ENCODE measurements around the gene RERE.
A peak's percentile ranks its signal among the peaks of the same experiment; 100 is the strongest.

RERE gene

GRCh38 chr1:8721679-8722324 lies 95.6 kb downstream of the RERE start:
- DNase-seq (ENCODE audit: low read depth in 2 of 3, low spot score in 2 of 3) = no peak

- no peak for DNase-seq (ENCODE audit: low read depth in 2 of 3, low spot score in 2 of 3)
These were observed 97.1 kb downstream of the RERE start for GRCh38 chr1:8720347-8720746.

GRCh38 chr1:8718850-8719361 lies 98.5 kb downstream of the RERE start:
- DNase-seq (ENCODE audit: low read depth in 2 of 3, low spot score in 2 of 3) = no peak

- no peak for DNase-seq (ENCODE audit: low read depth in 2 of 3, low spot score in 2 of 3)
These were observed 100.3 kb downstream of the RERE start for GRCh38 chr1:8717148-8717547.

- no peak for DNase-seq (ENCODE audit: low read depth in 2 of 3, low spot score in 2 of 3)
These were observed 101.2 kb downstream of the RERE start for GRCh38 chr1:8716238-8716637.

GRCh38 chr1:8714173-8714572 lies 103.3 kb downstream of the RERE start:
- no peak for DNase-seq (ENCODE audit: low read depth in 2 of 3, low spot score in 2 of 3)

GRCh38 chr1:8712413-8713231 lies 104.8 kb downstream of the RERE start:
- DNase-seq (ENCODE audit: low read depth in 2 of 3, low spot score in 2 of 3) = no peak

- DNase-seq (ENCODE audit: low read depth in 2 of 3, low spot score in 2 of 3) = no peak
These were observed 105.5 kb downstream of the RERE start for GRCh38 chr1:8711873-8712412.

GRCh38 chr1:8711151-8711550 lies 106.3 kb downstream of the RERE start:
- no peak for DNase-seq (ENCODE audit: low read depth in 2 of 3, low spot score in 2 of 3)

- no peak for DNase-seq (ENCODE audit: low read depth in 2 of 3, low spot score in 2 of 3)
These were observed 109.2 kb downstream of the RERE start for GRCh38 chr1:8708259-8708658.

- no peak for DNase-seq (ENCODE audit: low read depth in 2 of 3, low spot score in 2 of 3)
These were observed 110.4 kb downstream of the RERE start for GRCh38 chr1:8706995-8707396.

- DNase-seq (ENCODE audit: low read depth in 2 of 3, low spot score in 2 of 3) = no peak
These were observed 111.1 kb downstream of the RERE start for GRCh38 chr1:8706291-8706690.

- no peak for DNase-seq (ENCODE audit: low read depth in 2 of 3, low spot score in 2 of 3)
These were observed 112.5 kb downstream of the RERE start for GRCh38 chr1:8704866-8705506.

GRCh38 chr1:8702850-8703810 lies 114.3 kb downstream of the RERE start:
- DNase-seq (ENCODE audit: low read depth in 2 of 3, low spot score in 2 of 3) = peak; percentile 32 to 54 (median 38)

- no peak for DNase-seq (ENCODE audit: low read depth in 2 of 3, low spot score in 2 of 3)
These were observed 115.0 kb downstream of the RERE start for GRCh38 chr1:8702472-8702849.

GRCh38 chr1:8701794-8702471 lies 115.5 kb downstream of the RERE start:
- no peak for DNase-seq (ENCODE audit: low read depth in 2 of 3, low spot score in 2 of 3)

GRCh38 chr1:8699679-8700078 lies 117.8 kb downstream of the RERE start:
- no peak for DNase-seq (ENCODE audit: low read depth in 2 of 3, low spot score in 2 of 3)

- no peak for DNase-seq (ENCODE audit: low read depth in 2 of 3, low spot score in 2 of 3)
These were observed 118.4 kb downstream of the RERE start for GRCh38 chr1:8698937-8699447.

GRCh38 chr1:8698012-8698630 lies 119.3 kb downstream of the RERE start:
- no peak for DNase-seq (ENCODE audit: low read depth in 2 of 3, low spot score in 2 of 3)

All from activated CD8-positive, alpha-beta memory T cell treated with anti-CD3 and anti-CD28 coated beads for 48 hours (primary cell).